GM21526 (cell line): ENCODE measurements around the gene UPP2.

Experiments
- ATAC-seq: cut with Tn5 transposase; IDR thresholded peaks from one replicate; pipeline ENCODE4 v1.9.1; 2021; ENCODE audit warnings: moderate library complexity; ENCODE audit not compliant: unreplicated experiment, low FRiP score

The UPP2 gene

GRCh38 chr2:158101384-158101926 lies at the start of gene UPP2:
TSS of gene UPP2 (plus strand) at chr2:158101876. CDS start at chr2:158102064, 188 bp downstream.
- no peak for ATAC-seq

GRCh38 chr2:158052761-158053160 lies 48.9 kb upstream of the UPP2 start:
- no peak for ATAC-seq

GRCh38 chr2:158056875-158057274 lies 44.8 kb upstream of the UPP2 start:
- ATAC-seq, result no peak

- ATAC-seq, result no peak
Observed at GRCh38 chr2:158060160-158060834, 41.4 kb upstream of the UPP2 start.

GRCh38 chr2:158060835-158061435 lies 40.7 kb upstream of the UPP2 start:
- ATAC-seq, result no peak

GRCh38 chr2:158061763-158062162 lies 39.9 kb upstream of the UPP2 start:
- no peak for ATAC-seq

GRCh38 chr2:158066046-158066713 lies 35.5 kb upstream of the UPP2 start:
- ATAC-seq, result no peak

GRCh38 chr2:158071018-158071417 lies 30.7 kb upstream of the UPP2 start:
- no peak for ATAC-seq

- no peak for ATAC-seq
Observed at GRCh38 chr2:158072361-158072760, 29.3 kb upstream of the UPP2 start.

- no peak for ATAC-seq
Observed at GRCh38 chr2:158079672-158080071, 22.0 kb upstream of the UPP2 start.

GRCh38 chr2:158088093-158088492 lies 13.6 kb upstream of the UPP2 start:
- no peak for ATAC-seq

GRCh38 chr2:158089322-158089721 lies 12.4 kb upstream of the UPP2 start:
- no peak for ATAC-seq

GRCh38 chr2:158091647-158092046 lies 10.0 kb upstream of the UPP2 start:
- no peak for ATAC-seq

- no peak for ATAC-seq
Observed at GRCh38 chr2:158094487-158095092, 7.1 kb upstream of the UPP2 start.

GRCh38 chr2:158095269-158095668 lies 6.4 kb upstream of the UPP2 start:
- no peak for ATAC-seq

GRCh38 chr2:158095912-158096311 lies 5.8 kb upstream of the UPP2 start:
- no peak for ATAC-seq

GRCh38 chr2:158097481-158097880 lies 4.2 kb upstream of the UPP2 start:
- ATAC-seq, result no peak

- no peak for ATAC-seq
Observed at GRCh38 chr2:158098178-158098577, 3.5 kb upstream of the UPP2 start.

GRCh38 chr2:158099716-158100115 lies 2.0 kb upstream of the UPP2 start:
- ATAC-seq, result no peak

- ATAC-seq, result no peak
Observed at GRCh38 chr2:158100411-158100810, 1.3 kb upstream of the UPP2 start.

- ATAC-seq, result no peak
Observed at GRCh38 chr2:158102446-158102845, 770 bp downstream of the UPP2 start.
